Stimulated activated CD4-positive, alpha-beta T cell treated with anti-CD3 and anti-CD28 coated beads, Interleukin-2, amount 100 ng/mL, for 4 hours (primary cell): ENCODE results near the gene CLDN20.
"Not testable (repeated sequence)": the region's sequence is repeated elsewhere in the genome, so short reads cannot be mapped to it uniquely, and the experiment has no call there.

Experiments
- DNase-seq: peaks from one replicate; pipeline ENCODE4 v3.0.0-alpha.2; 2020; ENCODE audit warnings: low read depth

The CLDN20 gene

GRCh38 chr6:155263373-155264063 lies at the start of gene CLDN20:
Gene CLDN20, plus strand, starts transcription at chr6:155264013. Its CDS starts 11,707 bp downstream, at chr6:155275720.
- no peak for DNase-seq

- DNase-seq = no peak
These were observed 47.9 kb upstream of the CLDN20 start for GRCh38 chr6:155215906-155216305.

- DNase-seq = no peak
These were observed 47.3 kb upstream of the CLDN20 start for GRCh38 chr6:155216312-155217046.

GRCh38 chr6:155218711-155219110 lies 45.1 kb upstream of the CLDN20 start:
- not testable (repeated sequence) for DNase-seq

- no peak for DNase-seq
These were observed 44.5 kb upstream of the CLDN20 start for GRCh38 chr6:155219299-155219698.

- no peak for DNase-seq
These were observed 43.9 kb upstream of the CLDN20 start for GRCh38 chr6:155219858-155220301.

- DNase-seq = no peak
These were observed 42.7 kb upstream of the CLDN20 start for GRCh38 chr6:155221086-155221485.

- DNase-seq = no peak
These were observed 41.3 kb upstream of the CLDN20 start for GRCh38 chr6:155222506-155222905.

GRCh38 chr6:155223646-155224451 lies 40.0 kb upstream of the CLDN20 start:
- DNase-seq = peak; percentile 32

- DNase-seq = no peak
These were observed 39.2 kb upstream of the CLDN20 start for GRCh38 chr6:155224618-155225017.

GRCh38 chr6:155227046-155227445 lies 36.8 kb upstream of the CLDN20 start:
- no peak for DNase-seq

GRCh38 chr6:155228546-155229166 lies 35.2 kb upstream of the CLDN20 start:
- DNase-seq = no peak

GRCh38 chr6:155230975-155231374 lies 32.8 kb upstream of the CLDN20 start:
- not testable (repeated sequence) for DNase-seq

- DNase-seq = no peak
These were observed 31.0 kb upstream of the CLDN20 start for GRCh38 chr6:155232848-155233247.

GRCh38 chr6:155234167-155234566 lies 29.6 kb upstream of the CLDN20 start:
- DNase-seq = no peak

GRCh38 chr6:155234687-155235086 lies 29.1 kb upstream of the CLDN20 start:
- no peak for DNase-seq

- no peak for DNase-seq
These were observed 28.7 kb upstream of the CLDN20 start for GRCh38 chr6:155235087-155235486.

GRCh38 chr6:155237613-155238012 lies 26.2 kb upstream of the CLDN20 start:
- no peak for DNase-seq

GRCh38 chr6:155240905-155241600 lies 22.8 kb upstream of the CLDN20 start:
- no peak for DNase-seq

- no peak for DNase-seq
These were observed 21.8 kb upstream of the CLDN20 start for GRCh38 chr6:155241966-155242365.

GRCh38 chr6:155244434-155244833 lies 19.4 kb upstream of the CLDN20 start:
- DNase-seq = no peak

GRCh38 chr6:155245193-155245592 lies 18.6 kb upstream of the CLDN20 start:
- DNase-seq = no peak
